ENCODE measurements around the gene LRCH3. TPM values are rescaled to one million over a fixed set of nuclear protein-coding genes. Genes with fewer than 3 reads are reported as not detected.
"Not testable (repeated sequence)": the region's sequence is repeated elsewhere in the genome, so short reads cannot be mapped to it uniquely, and the experiment has no call there.

The LRCH3 gene
- total RNA-seq, 1 donor from 2014 or later, result 54.0 TPM

GRCh38 chr3:197882586-197882985 is 91.5 kb downstream of the LRCH3 start:
- no peak for DNase-seq (ENCODE audit: low spot score)

GRCh38 chr3:197883541-197883940 is 92.5 kb downstream of the LRCH3 start:
- no peak for DNase-seq (ENCODE audit: low spot score)

- not testable (repeated sequence) for DNase-seq (ENCODE audit: low spot score)
Observed at GRCh38 chr3:197884330-197884729, 93.3 kb downstream of the LRCH3 start.

GRCh38 chr3:197886052-197886451 is 95.0 kb downstream of the LRCH3 start:
- DNase-seq (ENCODE audit: low spot score), result not testable (repeated sequence)

- DNase-seq (ENCODE audit: low spot score), result not testable (repeated sequence)
Observed at GRCh38 chr3:197887430-197888053, 96.5 kb downstream of the LRCH3 start.

GRCh38 chr3:197888511-197888910 is 97.5 kb downstream of the LRCH3 start:
- no peak for DNase-seq (ENCODE audit: low spot score)

- DNase-seq (ENCODE audit: low spot score), result no peak
Observed at GRCh38 chr3:197889204-197889930, 98.3 kb downstream of the LRCH3 start.

- DNase-seq (ENCODE audit: low spot score), result no peak
Observed at GRCh38 chr3:197890693-197891092, 99.6 kb downstream of the LRCH3 start.

GRCh38 chr3:197892162-197892561 is 101.1 kb downstream of the LRCH3 start:
- no peak for DNase-seq (ENCODE audit: low spot score)

GRCh38 chr3:197896421-197896820 is 105.4 kb downstream of the LRCH3 start:
- DNase-seq (ENCODE audit: low spot score), result no peak

- DNase-seq (ENCODE audit: low spot score), result no peak
Observed at GRCh38 chr3:197899833-197900478, 108.9 kb downstream of the LRCH3 start.

GRCh38 chr3:197901626-197902025 is 110.6 kb downstream of the LRCH3 start:
- DNase-seq (ENCODE audit: low spot score), result no peak

- DNase-seq (ENCODE audit: low spot score), result peak; percentile 86
Observed at GRCh38 chr3:197906023-197906849, 115.2 kb downstream of the LRCH3 start.

- no peak for DNase-seq (ENCODE audit: low spot score)
Observed at GRCh38 chr3:197906850-197907187, 115.8 kb downstream of the LRCH3 start.

GRCh38 chr3:197907196-197907595 is 116.1 kb downstream of the LRCH3 start:
- DNase-seq (ENCODE audit: low spot score), result no peak

GRCh38 chr3:197908550-197908949 is 117.5 kb downstream of the LRCH3 start:
- DNase-seq (ENCODE audit: low spot score), result not testable (repeated sequence)

GRCh38 chr3:197908957-197909701 is 118.1 kb downstream of the LRCH3 start:
- no peak for DNase-seq (ENCODE audit: low spot score)

- DNase-seq (ENCODE audit: low spot score), result no peak
Observed at GRCh38 chr3:197912741-197913476, 121.9 kb downstream of the LRCH3 start.

- no peak for DNase-seq (ENCODE audit: low spot score)
Observed at GRCh38 chr3:197913641-197914380, 122.8 kb downstream of the LRCH3 start.
